NCI-H2107 (cell line): Measurements from ENCODE around the gene RAB3C.

Experiments
- DNase-seq: peaks from one replicate; lab custom pipeline; 2025; lab: John Stamatoyannopoulos, UW

RAB3C gene

DNA sequence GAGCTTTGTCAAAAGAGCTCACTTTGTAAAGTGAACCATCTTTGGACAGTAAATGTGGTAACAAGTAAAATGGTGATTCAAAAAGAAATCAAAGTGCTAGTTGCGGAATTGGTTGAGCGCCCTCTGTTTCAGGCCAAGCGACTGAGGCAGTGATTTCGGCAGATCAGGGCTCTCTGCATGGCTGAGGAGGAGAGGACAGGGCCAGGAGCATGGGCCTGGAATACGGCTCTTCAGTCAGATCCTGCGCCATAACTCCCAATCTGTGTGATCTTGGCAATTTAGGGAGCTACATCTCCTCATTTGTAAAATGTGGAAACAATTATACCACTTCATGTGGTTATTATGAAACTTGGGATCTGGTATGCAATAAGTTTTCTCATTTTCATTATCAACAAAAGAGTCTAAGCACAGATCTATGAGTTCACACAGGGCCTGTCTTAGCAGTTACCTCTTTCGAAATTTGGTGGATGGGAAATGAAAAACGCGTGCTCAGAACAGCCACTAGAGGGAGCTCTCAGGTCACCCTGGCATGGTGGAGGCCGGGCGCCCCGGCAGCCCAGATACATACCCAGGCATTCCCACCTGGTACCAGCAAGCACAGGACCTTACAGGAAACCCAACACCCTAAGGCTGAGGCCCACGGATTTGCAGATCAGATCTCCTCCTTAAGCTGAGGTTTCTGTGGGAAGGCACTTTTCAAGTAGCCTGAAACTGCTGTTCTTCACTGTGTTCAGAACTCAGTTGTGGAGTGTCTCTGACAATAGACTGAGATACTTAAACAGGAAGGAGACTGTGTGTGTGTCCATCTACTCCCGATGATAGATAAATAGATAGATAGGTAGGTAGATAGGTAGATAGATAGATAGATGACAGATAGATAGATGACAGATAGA is 303.7 kb downstream of the RAB3C start:
- peak; percentile 16 for DNase-seq

DNA sequence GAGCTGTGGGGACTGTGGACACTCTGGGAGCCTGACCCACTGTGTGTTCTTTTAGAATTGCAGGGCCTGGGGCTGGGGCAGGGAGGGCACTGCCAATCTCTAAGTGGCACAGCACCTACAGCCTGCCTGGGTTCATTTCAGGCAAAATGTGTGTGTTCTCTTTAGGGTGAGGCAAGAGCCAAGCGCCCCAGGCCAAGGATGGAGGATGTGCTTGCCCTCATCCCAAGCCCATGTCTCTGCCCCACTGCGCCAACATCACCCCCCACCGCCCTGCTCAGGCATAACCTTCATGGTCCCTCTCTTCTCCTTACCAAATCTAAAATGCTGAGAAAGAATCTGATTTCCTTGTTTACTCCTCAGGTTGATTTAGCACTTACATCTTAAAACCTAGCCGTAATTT is 304.4 kb downstream of the RAB3C start:
- no peak for DNase-seq

DNA sequence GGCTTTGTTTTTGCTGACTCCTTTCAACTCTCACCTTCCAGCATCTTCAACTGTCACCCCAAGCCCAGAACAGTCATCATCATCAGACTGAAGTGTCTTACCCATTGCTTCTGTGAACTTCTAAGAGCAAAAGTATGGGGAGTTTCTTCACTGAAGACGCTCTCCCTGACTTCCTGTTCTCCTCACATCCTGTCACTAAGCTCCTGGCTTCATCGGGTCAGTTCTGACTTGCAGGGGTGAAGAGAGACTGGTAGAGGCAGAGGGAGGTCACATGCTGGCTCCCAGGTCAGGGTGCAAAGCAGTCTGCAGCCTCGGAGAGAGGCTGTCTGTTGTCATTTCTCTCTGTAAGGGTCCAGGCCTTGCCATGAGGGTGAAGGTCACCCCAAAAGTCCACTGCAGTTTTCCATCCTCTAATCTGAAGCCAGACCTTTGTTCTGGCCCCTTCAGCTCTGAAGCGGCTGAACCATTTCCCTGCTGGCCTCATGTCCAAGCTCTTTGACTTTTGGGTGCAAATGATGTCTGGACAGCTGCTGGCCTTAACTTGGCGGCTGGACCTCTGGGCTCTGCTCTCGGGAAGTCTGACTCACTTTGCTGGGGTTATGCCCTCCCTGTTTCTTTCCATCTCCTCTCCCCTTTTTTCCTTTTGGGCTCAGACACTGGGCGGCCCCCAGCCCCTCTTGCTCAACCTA is 305.0 kb downstream of the RAB3C start:
- no peak for DNase-seq

DNA sequence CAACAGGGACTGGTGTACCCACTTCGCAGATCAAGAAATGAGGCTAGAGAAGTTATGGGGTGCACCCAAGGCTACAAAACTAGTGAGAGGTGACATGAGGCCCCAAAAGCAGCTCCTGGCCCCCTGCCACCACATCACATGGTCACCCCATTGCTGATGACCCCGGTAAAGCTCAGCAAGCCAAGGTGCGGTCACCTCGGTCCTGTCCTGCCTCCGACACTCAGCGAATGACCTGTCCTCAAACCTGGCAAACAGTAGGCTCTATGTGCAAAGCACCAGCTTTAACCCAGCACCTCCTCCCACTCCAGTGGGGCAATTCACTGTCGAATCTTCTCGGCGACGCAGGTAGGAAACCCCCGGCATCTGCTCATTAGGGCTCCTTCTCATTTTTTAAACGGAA is 307.4 kb downstream of the RAB3C start:
- no peak for DNase-seq

DNA sequence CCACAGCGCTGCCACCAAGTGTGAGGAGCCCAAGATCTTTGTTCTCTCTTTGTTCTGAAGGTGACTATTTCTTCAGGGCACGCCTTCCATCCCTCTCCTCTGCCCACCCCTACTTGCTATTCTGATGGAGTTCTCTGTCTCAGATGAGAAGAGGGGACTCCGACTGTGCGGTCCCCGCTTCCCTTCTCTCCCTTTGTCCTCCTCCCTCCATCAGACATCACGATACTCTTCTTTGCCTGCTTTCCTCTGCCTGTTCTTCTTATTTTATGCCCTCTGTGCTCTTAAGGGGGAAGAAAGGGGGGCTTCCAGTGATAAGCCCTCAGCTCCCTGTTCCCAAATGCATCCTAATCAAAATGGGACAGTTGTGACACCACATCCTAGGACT is 307.8 kb downstream of the RAB3C start:
- no peak for DNase-seq

DNA sequence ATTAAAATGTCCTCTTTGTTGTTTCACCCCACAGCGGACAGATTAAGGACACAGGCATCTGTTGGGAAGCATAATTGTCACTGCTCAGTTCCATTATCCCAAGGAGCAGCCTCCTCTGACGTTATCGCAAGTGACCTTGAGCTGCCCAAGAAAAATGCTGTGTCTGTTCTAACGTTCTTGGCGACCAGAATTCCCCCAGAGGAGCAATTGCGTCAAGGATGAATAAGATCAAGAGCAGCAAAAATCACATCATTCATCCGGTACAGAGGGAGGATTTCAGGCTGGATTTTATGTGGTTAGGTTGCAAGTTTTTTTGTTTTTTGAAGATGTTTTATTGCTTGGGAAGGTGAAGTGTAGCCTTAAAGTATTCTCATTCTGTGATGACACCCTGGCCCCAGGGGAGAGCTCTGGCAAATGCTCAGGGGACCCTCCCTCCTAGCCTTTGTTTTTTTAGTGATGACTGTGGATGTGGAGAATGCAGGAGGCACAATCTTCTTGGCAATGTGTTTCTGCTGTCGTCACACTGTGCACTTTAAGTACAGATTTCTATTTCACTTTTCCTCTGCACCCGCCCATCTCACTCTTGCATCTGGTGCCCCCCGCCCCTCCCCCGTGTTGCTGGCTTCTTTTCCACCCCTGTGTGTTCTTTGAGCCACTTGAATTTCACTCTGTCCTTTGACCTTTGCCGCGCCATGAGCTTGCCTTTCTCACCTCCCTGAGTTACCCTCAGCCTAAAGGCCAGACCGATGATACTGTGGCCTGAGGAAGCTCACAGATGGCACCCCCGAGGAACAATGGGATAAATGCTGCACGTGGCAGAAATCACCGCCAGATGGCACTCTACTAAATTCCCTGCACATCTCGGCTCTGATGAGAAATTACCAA is 308.5 kb downstream of the RAB3C start:
- DNase-seq: no peak

DNA sequence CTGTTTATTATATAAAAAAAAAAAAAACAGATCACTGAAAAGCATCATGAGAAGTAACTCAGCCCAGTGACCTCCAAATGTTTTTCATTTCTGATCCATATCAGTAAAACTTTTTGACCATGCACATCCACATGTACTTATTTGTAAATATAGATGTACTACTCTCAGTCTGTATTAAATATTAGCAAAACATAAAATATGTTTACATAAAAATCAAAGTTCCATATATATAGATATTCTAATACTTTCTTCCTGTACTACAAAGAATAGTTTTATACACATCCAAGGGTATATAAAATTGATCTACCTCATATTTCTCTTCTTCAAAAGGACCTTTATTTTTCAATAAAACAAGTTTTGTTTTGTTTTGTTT is 309.1 kb downstream of the RAB3C start:
- DNase-seq: no peak

DNA sequence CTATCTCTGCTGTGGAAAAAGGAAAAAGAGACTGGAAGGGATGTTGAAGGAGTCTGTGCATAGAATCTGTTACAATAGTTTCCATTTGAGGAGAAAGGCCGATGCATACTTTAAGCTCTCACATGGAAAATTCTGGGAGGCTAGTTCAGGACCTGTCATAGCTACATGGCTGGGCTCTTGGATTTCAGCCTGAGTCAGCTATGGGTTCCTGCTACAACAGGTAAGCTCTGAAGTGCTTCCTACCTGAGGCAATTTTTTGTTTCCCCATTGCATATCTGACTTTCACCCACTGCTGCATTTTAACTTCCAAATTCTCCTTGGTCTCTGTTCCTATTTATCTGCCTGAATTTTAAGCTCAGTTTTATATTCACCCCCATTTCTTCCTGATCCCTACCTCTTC is 310.7 kb downstream of the RAB3C start:
- DNase-seq: no peak

DNA sequence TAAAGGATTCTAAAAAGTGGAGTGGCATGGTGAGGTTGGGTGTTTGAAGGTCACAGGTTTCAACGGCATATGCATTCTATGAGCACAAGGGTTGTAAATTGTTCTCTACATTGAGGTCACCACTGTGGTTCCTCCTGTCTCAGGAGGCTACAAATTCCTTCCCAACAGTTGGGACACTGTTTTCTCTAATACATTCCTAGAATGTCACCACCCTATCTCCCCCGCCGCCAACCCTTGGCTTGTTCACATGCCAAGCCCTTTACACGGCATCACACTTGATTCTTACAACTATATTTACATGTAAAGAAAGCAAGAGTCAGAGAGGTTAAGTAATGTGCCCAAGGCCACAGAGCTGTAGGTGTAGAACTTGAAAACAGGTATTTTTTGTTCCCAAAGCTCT is 315.1 kb downstream of the RAB3C start:
- DNase-seq: no peak

DNA sequence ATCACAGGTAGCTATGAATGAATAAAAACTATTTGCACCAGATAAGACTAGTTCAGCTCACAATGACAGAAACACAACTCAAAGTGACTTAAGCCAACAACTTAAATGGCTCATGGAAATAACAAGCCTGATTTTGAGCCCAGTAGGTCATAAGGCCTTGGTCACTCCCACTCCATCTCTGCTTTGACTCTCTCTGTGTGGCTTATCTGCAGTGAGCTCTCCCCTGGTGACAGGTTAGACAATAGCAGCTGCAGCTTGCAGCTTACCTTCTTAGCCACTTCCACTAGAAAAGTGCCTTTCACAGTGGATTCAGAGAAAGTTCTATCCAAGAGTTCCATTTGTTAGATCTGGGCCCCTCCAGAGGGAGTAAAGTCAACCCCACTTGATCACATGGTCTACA is 315.7 kb downstream of the RAB3C start:
- DNase-seq: no peak

DNA sequence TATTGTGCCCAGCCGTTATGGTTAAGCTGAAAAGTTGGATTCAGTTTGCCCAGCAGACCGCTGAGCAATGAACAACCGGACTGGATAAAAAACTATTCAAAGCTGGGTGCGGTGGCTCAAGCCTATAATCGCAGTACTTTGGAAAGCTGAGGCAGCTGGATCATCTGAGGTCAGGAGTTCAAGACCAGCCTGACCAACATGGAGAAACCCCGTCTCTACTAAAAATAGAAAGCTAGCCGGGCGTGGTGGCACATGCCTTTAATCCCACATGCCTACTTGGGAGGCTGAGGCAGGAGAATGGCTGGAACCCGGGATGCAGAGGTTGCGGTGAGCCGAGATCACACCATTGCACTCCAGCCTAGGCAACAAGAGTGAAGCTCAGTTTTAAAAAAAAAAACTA is 318.4 kb downstream of the RAB3C start:
- DNase-seq: no peak

DNA sequence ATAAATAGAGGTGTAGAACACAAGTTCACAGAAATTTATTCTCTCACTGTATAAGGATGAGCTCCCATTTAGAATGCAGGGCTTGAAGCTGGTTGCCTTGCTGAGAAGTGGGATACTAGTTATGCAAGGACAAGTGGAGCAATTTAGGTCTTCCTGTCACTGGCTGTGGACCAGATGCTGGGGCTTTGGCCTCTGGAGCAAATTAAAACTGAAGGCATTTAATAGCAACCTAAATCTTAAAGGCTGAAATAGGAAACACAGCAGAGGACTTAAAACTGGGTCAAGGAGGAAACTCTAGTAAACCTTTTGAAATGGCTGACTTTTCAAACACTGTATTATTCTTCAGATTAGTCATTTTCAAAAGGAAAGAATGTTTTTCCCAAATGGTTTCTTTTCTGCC is 319.4 kb downstream of the RAB3C start:
- no peak for DNase-seq

DNA sequence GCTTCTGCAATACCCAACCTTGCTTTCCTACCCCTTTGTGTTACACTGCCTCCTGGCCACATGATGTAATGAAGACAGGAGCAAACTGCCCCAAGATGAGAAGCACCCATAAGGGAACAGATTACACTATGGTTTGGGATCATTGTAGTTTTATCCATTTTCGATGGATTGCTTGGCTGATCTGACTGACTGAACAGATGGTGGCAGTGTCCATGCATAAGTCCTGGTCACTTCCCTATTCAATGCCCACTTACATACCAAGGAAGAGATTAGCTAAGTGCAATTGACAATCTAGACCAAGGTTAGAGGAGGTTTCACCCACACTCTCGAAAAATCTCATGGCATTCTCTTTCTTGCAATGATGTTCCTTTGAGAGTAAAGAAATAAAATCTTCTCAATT is 319.9 kb downstream of the RAB3C start:
- no peak for DNase-seq

DNA sequence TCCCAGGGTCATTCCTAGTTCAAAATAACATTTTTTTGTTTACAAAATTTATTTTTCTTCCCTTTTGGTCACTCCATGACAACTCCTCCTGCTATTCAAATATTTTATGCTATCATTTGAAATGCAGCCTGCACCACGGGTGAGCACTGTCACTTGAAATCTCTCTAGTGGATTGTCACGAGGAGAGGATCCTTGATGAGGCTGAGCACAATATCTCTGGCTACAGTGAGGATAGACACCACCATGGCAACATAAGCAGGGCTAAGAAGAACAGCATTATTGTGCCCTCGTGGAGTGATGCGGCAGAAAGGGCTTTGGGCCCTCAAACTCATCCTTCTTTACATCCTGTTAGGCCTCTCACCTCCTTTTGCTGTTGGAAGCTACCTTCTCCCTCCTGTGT is 321.9 kb downstream of the RAB3C start:
- DNase-seq: no peak

DNA sequence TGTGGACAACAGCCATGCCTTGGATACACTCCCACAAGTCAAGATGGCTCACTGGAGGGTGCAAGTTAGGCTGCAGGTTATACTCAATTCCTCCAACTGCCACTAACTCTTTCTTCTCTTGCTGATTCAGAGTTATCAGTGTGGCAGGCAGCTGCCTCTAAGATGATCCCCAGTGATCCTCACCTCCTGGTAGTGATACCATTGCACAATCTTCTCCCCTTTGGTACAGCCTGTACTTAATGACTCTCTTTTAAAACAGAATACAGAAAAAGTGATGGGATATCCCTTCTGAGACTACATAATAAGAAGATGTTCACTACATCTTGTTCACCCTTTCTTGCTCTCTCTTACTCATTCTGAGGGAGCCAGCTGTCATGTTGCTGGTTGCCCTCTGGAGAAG is 323.1 kb downstream of the RAB3C start:
- DNase-seq: no peak
